GM21723 (cell line): ENCODE results near the gene CCDC179.

ENCODE experiments used
- ATAC-seq: cut with Tn5 transposase; IDR thresholded peaks from one replicate; pipeline ENCODE4 v1.9.1; 2021; ENCODE audit warnings: mild to moderate bottlenecking, moderate library complexity; ENCODE audit not compliant: unreplicated experiment

Gene CCDC179

DNA sequence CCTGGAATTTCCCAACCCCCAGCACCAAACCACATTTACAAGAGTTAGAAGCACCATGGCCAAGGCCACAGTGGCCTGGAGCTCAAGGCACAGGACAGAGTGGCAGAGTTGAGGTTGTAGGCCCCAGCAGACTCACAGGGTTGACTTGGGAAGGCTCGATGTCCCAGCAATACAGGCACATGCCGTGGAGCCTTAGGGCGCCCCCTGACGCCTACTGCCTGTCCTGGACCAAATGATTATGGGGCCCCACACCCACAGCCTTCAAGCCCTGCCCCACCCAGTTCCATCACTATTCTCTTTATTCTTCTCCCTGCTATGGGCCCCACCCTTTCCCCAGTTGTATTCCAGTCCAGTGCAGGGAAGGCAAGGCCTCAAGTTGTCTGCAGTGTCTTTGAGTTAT, at the start of gene CCDC179:
Gene CCDC179 (minus strand): TSS at position 234 of the 400 bp plus-strand sequence. CDS start 53 bp downstream, at position 181.
- no peak for ATAC-seq

DNA sequence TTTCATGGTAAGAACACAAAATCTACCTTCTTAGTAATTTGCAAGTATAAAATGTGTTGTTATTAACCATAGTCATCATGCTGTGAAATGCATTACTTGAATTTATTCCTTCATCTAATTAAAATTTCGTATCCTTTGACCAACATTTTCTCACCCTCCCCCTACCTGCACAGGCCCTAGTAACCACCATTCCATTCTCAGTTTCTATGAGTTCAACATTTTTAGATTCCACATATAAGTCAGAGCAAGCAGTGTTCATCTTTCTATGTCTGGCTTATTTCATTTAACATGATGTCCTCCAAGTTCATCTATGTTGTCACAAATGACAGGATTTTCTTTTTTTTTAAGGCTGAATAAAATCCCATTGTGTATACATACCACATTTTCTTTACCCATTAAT, 43.5 kb upstream of the CCDC179 start:
- no peak for ATAC-seq

DNA sequence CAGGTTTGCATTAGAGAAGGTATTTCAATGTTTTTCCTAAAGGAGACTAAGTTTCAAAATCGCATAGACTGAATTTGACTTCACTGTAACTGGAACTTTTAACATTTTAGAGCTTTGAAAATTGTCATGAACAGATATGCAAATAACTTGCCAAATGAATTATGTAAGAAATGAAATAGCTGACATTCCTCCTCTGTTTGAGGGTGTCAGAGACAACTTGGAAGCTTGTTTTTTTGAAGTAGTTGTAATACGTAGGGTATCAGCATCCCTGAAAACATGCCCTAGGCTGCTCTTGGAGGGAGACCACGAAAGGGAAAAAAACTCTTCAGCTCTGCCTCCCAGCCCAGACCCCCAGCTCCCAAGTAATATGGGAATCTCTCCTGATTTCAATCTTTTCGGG, 41.3 kb upstream of the CCDC179 start:
- ATAC-seq: no peak

DNA sequence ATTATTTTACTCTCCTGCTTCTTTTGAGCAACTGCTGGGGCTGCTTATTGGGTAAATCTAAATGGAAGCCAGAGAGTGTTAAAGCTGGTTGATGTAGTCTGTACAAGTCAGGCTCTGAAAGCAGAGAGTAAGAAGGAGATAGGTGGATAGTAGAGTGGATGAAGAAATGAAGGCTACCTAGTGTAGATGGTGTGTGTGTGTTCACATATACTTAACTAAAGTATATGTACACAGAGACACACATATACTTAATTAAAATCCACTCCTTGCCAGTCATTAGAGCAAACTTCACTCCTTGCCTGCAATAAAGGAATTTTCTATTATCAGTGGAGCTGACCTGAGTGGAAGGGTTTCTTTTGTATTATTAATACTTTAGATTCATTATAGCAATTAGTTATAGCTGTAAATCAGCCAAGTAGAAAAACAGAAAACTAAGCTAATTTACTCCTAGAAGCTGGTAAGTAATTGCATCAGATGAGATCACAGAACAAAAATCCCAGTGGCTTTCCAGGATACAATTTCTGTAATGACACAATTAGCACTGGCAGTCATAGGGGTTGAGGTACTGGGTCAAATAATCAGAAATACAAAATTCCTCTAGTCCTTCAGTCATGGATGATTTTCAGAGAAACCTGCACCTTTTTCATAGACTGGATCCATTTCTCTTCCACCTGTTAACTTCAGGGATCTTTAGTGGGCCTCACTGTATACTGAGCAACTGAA, 40.7 kb upstream of the CCDC179 start:
- no peak for ATAC-seq

DNA sequence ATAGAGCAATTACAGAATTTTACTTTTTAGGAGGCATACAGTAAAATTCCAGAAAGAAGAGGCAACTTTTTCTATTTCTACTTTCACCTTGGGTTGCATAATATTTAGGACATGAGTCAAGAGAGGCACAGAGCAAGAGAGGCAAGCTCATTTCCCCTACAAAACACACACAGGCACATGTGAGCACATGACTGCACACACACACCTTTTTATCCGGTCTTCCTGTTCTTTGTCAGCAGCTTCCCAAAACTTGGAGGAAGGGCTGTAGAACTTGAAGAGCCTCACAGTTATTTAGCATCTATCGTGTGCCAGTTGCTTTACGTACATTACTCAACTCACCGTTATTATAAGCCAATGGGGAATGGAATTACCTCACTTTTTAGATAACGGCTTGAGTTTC, 37.8 kb upstream of the CCDC179 start:
- no peak for ATAC-seq

DNA sequence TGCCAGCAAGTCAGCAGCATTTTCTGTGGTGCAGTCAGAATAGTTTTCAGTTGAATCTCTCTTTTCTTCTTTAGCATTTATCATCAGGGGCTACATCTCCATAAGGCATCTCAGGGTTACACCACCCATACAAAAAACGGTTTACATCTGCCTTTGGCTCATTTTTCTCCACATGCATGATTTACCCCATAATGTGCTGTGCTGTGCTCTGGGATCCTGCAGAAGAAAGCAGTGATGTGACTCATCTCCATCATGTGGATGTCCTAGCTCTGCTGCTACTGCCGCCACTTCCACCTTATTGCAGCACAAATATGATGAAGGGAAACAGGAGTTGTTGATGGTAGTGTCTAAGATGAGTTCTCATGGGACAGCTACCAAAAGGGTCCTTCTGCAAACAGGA, 30.0 kb upstream of the CCDC179 start:
- no peak for ATAC-seq

DNA sequence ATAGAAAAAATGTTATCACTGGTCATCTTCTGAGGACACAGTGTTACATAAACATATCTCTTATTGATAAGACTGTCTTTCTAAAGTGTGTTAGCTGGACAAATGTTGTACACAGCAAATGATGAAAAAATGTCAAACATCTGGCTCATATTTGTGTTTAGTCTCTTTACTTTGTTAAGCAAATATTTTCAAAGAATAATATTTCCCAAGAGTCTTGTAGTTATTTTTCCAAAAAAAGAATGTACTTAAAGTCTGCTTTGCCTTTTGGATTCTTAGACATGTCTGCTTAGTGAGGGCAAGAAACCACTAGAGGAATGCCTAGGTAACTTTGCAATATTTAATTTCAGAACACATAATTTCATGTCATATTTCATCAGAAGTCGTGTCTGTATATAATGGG, 23.9 kb upstream of the CCDC179 start:
- no peak for ATAC-seq

DNA sequence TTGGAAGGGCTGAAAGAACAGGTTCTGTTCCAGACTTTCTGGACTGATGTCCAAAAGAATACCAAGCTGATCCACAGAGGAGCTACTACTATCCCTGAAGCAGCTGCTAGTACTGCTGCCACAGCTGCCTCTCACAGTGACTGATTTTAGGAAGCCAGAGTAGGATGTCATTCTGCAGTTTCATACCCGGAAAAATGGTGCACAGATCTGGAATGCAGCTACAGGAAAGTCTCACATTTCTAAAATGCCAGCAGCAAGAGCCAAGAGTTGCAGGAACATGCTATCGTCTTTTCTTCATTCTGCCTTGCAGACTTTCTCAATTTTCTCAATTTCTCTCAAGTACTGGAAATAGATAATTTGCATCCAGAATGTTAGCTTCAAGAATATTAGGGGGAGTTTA, 19.4 kb upstream of the CCDC179 start:
- no peak for ATAC-seq

DNA sequence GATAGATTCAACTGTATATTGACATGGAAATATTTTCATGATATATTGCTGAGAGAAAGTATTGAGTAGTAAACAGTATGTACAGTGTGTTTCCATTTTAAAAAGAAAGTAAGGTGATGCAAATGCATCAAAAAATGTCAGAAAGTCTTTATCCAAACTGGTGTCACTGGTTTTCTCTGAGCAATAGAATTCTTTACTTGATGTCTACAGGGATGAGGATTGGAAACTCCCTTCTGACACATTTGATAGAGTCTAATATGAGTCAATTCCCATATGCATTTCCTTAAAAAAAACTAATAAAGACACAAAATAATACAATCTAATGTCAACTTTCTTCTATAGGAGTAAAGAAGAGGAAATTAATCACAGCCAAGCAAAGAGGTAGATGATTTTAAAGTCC, 18.3 kb upstream of the CCDC179 start:
- ATAC-seq: no peak

DNA sequence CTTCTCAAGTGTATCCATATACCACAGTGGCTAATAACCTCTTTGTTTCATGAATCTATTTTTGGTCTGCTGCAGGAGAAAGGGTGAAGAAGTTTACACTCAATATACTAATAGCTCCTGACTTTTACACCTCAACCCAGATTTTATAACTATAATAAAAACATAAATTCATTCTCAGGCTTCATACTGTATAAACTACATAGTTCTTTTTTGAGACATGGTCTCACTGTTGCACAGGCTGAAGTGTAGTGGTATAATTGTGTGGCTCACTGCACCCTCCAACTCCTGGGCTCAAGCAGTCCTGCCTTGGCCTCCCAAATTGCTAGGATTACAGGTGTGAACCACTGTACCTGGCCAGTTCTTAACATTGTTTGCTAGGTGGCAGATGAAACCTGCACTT, 17.8 kb upstream of the CCDC179 start:
- no peak for ATAC-seq

DNA sequence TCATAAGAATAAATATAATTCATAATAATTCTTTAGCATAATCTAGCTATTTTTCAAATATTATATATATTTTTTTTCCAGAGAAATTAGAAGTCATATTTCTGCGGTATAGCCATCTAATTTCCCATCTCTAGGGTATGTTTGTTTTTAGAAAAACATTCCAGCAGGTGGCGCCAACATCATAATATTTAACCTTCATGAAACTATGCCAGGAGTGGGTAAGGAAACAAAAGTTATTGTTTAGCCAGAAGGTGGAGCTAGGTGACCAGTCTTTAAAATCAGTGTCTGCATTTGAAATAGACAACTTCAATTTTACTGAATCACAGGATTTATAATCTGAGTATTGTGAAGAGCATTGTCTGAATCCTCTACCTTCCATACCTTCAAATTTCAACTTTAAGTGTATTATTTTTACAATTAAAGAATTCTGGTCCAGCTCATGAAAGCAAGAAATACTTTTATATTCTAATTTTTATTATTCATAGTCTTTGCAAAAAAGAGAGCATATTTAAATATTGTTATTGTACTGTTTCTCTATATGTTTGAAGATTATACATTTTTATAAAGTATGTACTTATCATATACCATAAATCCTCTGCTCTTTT, 15.7 kb upstream of the CCDC179 start:
- peak; percentile 100 for ATAC-seq

DNA sequence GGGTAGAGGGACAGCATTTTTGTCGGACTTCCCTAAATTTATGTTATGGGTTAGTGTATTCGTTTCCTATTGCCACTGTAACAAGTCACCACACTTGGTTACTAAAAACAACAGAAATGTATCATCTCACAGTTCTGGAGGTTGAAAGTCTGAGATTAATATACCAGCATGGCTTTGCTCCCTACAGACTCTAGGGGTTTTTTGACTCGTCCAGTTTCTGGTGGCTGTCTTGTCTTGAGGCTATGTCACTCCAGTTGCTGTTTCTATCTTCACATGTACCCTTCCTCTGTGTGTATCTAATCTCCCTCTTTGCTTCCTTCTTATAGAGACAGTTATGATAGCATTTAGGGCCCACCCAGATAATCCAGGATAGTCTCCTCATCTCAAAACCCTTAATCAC, 9.1 kb upstream of the CCDC179 start:
- ATAC-seq: no peak

DNA sequence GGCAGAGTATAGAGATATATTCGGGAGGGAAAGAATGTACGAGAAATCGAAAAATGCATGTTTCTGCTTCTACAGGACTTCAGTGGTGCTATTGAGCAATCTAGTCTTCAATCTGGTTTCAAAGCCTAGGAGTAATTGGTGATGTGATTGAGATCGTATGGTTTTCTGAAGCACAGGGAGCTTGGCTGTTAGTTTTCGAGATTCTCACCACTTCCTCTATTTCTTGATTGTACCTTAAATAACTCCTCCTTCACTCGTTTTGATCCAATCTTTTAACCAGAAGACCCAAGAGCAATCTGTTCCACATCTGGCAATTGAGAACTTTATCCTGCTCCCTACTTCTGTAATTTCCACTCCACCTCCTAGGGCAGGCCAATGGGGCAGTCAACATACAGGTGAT, 518 bp downstream of the CCDC179 start:
- ATAC-seq: no peak

DNA sequence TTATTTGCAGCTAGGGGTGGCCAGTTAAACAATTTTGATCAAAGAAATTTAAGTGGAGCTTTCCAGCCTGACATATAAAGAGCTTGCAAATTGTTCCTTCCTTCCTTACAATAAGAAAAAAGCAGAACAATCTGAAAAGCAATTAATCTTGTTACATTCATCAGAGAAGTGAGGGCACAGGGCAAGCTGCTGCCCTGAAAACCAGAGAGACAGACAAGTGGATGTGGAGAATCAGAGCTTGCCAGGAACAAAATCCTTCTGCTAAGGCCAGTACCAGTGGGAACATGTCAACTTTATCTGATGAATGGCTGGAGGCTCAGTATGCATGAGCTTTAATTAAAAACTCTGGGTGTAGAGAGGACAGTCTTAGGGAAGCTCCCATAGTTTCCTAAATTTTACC, 8.8 kb downstream of the CCDC179 start:
- no peak for ATAC-seq

DNA sequence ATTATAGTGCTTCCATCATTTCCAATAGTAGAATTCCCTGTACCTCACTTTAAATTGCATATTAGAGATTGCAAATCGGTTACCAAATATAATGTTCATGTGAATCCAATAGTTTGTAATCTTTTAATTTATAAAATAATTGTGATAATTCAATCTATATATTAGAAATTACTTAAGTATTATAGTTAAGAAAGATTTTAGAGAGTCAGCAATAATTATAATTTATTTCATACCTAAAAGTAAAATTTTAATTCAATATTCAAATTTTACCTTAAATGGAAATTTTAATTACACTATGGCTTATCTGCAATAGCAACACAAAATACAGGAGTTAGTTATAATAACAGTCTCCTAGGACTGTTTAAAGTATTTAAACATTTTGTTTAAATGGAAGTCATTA, 13.5 kb downstream of the CCDC179 start:
- ATAC-seq: no peak

DNA sequence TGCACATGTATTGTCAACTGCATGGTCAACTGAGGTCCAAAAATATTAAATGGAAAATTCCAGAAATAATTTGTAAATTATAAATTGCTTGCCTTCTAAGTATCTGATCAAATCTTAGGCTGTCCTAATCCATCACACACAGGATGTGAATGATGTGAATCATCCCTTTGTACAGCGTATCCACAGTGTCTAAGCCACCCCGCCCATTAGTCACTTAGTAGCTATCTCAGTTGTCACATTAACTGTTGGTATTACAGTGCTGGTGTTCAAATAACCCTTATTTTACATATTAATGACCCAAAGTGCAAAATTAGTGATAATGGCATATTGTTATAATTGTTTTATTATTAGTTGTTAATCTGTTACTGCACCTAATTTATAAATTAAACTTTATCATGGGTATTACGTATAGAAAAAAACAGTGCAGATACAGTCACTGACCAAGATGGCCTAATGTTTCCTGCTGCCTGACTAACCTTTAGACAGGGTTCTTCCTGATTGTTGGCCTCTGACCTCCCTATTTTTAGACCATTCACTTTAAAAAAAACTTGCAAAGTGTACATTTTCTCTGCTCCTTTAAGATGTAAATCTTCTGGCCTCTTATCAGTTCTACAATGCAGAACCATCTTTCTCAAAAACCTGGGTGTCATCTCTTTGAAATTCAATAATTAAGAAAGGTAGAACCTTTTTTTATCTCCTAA, 27.8 kb downstream of the CCDC179 start:
- ATAC-seq: no peak

DNA sequence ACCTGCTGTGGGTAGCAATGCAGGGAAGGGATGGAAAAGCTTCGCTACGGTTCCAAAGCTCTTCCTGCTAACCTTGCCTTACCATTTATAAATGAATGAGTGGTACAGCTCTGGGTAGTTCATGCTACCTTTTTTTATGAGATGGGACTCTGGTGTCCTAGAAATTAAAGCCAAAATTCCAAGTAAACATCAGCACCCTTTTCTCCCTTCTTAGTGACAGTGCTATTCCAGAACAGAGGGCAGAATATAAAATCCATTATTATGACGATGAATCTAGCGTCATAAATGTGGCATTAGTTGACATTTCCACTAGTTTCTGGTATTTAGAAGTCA, 30.2 kb downstream of the CCDC179 start:
- ATAC-seq: no peak

DNA sequence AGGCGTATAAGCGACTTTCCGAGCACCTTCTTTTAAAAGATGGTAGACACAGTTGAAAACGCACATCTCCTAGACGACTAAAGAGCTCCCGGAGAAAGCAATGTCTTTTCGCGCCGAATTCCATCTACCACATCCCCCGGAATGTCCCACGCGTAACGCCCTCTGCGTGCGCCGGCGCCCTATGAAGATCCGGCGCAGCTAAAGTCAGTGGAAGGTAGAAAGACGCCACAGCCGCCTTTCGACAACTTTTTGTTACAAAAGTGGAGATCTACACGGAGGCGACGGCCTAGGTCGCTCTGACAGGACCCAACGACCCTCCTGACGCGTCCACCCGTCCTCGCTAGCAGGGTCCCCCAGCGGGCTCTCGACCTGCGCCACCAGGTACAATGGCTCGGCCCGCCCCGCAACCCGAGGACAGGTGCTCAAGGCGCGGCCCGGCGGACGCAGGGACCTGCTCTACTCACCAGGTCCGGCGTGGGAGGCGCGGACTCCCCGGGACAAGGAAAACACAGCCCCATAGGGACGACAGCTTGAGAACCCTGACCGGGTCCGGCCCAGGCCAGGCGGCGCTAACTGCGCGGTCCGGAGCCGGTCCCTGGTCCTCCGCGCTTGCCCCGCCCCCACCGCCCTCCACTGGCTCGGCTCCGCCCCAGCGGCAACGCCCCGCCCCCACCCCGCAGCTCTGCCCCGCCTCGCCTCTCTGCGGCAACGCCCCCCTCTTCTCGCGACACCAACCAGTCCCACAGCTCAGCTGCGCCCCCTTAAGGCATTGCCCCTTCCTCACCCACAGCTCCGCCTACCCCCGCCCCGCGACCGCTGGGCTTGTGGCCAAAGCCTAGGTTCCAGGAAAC, 30.8 kb downstream of the CCDC179 start, which contains the start of gene SVIP:
Gene SVIP (minus strand): TSS at position 571 of the 851 bp plus-strand sequence. CDS start 53 bp downstream, at position 518.
- ATAC-seq: peak; percentile 95

DNA sequence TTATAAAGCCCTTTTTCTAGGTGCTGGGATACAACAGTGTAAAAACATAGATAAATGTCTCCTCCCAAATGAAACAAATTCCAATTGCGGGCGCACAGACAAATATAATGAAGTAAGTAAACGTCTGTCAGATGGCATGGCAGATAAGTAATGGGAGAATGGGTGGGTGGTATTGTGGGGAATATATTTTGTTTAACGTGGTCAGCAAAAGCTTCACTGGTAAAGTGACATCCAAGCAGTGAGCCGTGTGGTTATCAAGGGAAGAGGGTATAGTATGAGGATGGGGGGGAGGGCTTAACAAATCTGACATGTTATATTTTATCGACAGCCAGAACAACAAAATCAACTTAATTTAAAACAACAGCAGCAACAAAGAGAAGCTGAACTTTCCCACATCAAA, 31.9 kb downstream of the CCDC179 start:
- ATAC-seq: no peak

DNA sequence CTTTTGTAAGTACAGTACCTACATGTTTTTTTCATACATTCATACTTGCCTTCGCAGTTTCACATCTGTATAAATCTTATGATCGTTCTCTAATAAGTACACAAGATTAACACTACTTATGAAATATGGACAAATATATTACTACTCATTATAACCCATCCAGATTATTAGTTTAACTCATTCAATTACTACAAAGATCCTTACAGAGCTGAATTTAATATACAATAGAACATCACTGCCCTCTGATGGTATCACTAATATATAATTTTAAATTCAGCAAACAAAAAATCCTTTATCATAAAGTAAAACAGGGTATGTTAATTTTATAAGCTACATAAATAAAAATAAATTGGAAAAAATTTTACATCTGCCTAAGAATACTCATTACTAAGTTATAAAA, 38.1 kb downstream of the CCDC179 start:
- no peak for ATAC-seq

DNA sequence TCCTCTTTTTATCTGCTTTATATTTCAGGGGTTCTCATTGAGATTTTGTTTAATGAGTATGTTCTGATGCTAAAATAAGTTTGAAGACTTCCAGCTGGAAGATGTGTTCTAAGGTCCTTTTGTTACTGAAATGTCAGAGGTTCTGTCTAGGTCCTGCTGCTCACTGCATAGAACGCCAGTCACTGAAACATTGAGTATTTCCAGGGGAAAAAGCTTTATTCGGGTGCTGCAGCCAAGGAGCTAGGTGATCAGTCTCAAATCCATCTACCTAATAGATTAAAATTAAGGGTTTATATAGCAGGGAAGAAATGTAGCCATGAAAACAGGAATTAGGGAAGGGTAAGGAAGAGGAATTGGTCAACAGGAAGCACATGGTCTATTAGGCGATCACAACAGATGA, 50.4 kb downstream of the CCDC179 start:
- ATAC-seq: no peak
